Neural progenitor cell (in vitro differentiated cells): ENCODE data around the gene TNFRSF14.

ENCODE experiments used
- EZH2phosphoT487 ChIP-seq: fragments of 200-600 bp; sonication (generic); IDR thresholded peaks from 2 replicates; pipeline ENCODE4 v1.6.1; 2017; ENCODE audit warnings: antibody characterized with exemption
- TF ChIP-seq, protein P1 (sequence below): fragments of 200-600 bp; sonication (generic); IDR thresholded peaks from 2 replicates; pipeline ENCODE4 v1.5.1; 2017; ENCODE audit warnings: antibody characterized with exemption, mild to moderate bottlenecking

GRCh38 chr1:2529784-2530512 is 26.2 kb upstream of the TNFRSF14 start, which contains the start of gene HES5:
- TF ChIP-seq, protein P1, sequence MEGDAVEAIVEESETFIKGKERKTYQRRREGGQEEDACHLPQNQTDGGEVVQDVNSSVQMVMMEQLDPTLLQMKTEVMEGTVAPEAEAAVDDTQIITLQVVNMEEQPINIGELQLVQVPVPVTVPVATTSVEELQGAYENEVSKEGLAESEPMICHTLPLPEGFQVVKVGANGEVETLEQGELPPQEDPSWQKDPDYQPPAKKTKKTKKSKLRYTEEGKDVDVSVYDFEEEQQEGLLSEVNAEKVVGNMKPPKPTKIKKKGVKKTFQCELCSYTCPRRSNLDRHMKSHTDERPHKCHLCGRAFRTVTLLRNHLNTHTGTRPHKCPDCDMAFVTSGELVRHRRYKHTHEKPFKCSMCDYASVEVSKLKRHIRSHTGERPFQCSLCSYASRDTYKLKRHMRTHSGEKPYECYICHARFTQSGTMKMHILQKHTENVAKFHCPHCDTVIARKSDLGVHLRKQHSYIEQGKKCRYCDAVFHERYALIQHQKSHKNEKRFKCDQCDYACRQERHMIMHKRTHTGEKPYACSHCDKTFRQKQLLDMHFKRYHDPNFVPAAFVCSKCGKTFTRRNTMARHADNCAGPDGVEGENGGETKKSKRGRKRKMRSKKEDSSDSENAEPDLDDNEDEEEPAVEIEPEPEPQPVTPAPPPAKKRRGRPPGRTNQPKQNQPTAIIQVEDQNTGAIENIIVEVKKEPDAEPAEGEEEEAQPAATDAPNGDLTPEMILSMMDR, result no peak
- no peak for TF ChIP-seq EZH2phosphoT487
